Dendritic cell treated with granulocyte-macrophage colony-stimulating factor and Interleukin-4, amounts not matched to agents 40 ng/mL and 50 ng/mL, for 4 days (primary cell): ENCODE measurements around the gene HPD.
"Not testable (repeated sequence)": the region's sequence is repeated elsewhere in the genome, so short reads cannot be mapped to it uniquely, and the experiment has no call there.

Experiments
- H3K27ac Mint-ChIP-seq: one replicate; pipeline ENCODE4 v1.8.0; 2022; ENCODE audit warnings: mild to moderate bottlenecking, mixed read lengths
- H3K27me3 Mint-ChIP-seq: one replicate; pipeline ENCODE4 v1.8.0; 2022; ENCODE audit warnings: mild to moderate bottlenecking, mixed read lengths
- H3K36me3 Mint-ChIP-seq: one replicate; pipeline ENCODE4 v1.8.0; 2022; ENCODE audit warnings: low read depth, mixed read lengths
- H3K4me1 Mint-ChIP-seq: one replicate; pipeline ENCODE4 v1.8.0; 2022; ENCODE audit warnings: low read depth, mixed read lengths
- H3K4me3 Mint-ChIP-seq: one replicate; pipeline ENCODE4 v1.8.0; 2022; ENCODE audit warnings: mild to moderate bottlenecking, moderate library complexity, mixed read lengths
- H3K9me3 Mint-ChIP-seq: one replicate; pipeline ENCODE4 v1.8.0; 2022; ENCODE audit warnings: mixed read lengths
- intact Hi-C: fragments of 100-400 bp; cut with micrococcal nuclease; formaldehyde crosslinking; loops from one replicate; pipeline ENCODE4 v1.15.0; 2022

The HPD gene

GRCh38 chr12:121791671-121792551, 66.7 kb downstream of the HPD start:
- no peaks in the 10 kb centered on the region for H3K9me3 Mint-ChIP-seq

DNA sequence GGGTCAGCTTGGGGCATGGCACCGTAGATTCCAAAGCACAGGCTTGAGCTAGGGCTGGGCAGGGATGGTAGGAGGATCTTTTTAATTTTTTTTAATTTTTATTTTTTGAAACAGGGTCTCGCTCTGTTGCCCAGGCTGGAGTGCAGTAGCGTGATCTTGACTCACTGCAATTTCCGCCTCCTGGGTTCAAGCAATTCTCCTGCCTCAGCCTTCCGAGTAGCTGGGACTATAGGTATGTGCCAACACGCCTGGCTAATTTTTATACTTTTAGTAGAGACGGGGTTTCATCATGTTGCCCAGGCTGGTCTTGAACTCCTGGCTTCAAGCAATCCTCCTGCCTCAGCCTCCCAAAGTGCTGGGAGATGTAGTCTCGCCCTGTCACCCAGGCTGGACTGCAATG, 67.9 kb downstream of the HPD start:
- Mint-ChIP-seq H3K27ac (peak overlapping the region; percentile 100), H3K4me1 (peaks cover 90% of the 10 kb centered on the region), H3K36me3 (peaks cover 40% of the 10 kb centered on the region)
- not testable (repeated sequence) for H3K4me3 Mint-ChIP-seq, H3K9me3 Mint-ChIP-seq, H3K27me3 Mint-ChIP-seq
- intact Hi-C loops: loop anchor here (5.0 kb wide), 1 partner anchor 93 kb away; no protein-coding TSS in a partner anchor

More at GRCh38 chr12:121791671-121792551, 66.7 kb downstream of the HPD start:
- Mint-ChIP-seq H3K36me3 (peaks cover 42% of the 10 kb centered on the region), H3K27ac (peak overlapping the region; percentile 100), H3K4me1 (peaks cover 84% of the 10 kb centered on the region), H3K4me3 (peak overlapping the region; percentile 78), H3K27me3 (no peaks in the 10 kb centered on the region)
- intact Hi-C loops: loop anchor here (5.0 kb wide), 1 partner anchor 95 kb away; no protein-coding TSS in a partner anchor

DNA sequence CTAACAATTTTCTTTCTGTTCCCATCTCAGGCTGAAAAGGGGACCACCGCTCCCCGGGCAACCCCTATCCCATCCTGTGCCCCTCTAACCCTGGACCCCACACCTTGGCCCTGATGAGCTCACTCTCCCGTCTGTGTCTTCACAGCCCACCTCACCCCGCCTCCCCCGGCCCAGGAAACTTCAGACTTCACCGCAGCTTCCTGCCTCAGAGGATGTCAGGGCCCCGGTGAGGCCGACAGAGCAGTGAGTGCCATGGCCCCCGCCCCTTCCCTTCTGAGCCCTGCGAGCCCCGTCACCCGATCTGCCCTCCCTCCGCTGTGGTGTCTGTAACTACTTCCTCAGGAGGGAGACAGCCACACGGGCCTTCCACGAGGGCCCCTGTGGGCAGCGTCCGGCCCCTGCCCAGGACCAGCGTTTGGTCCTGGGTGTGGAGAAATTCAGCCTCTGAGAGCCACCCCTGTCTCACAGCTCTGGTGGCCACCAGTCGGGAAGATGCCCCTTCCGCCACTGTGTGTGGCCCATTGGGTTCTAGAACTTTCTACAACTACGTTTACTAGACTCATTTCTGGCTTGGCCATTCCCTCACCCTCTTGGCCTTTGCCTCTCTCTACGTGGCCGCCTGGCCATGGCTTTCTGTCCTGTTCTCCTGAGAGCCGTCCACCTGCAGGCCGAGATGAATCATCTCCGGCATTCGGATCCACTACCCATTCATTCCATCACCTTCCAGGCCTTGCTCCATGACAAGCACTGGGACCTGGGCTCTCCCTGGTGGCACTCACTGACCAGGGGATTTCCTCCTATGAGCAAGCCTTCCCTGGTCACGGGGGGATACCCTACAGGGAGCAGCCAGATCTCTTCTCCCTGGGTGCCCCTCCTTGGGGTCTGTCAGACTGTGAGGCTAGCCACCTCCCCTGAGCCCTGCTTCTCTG, 68.6 kb downstream of the HPD start:
- Mint-ChIP-seq H3K36me3 (peaks cover 33% of the 10 kb centered on the region), H3K4me3 (peak overlapping the region; percentile 75), H3K27ac (peak overlapping the region; percentile 100), H3K27me3 (no peaks in the 10 kb centered on the region), H3K9me3 (no peaks in the 10 kb centered on the region), H3K4me1 (peaks cover 85% of the 10 kb centered on the region)
- intact Hi-C loops: loop anchor here (5.0 kb wide), 1 partner anchor 93 kb away; no protein-coding TSS in a partner anchor
